GM18520 (cell line): ENCODE data around the gene PNPLA7.
"Not testable (repeated sequence)": the region's sequence is repeated elsewhere in the genome, so short reads cannot be mapped to it uniquely, and the experiment has no call there.

Source experiments
- ATAC-seq: cut with Tn5 transposase; IDR thresholded peaks from one replicate; pipeline ENCODE4 v1.9.1; 2021; ENCODE audit not compliant: unreplicated experiment

PNPLA7 gene

DNA sequence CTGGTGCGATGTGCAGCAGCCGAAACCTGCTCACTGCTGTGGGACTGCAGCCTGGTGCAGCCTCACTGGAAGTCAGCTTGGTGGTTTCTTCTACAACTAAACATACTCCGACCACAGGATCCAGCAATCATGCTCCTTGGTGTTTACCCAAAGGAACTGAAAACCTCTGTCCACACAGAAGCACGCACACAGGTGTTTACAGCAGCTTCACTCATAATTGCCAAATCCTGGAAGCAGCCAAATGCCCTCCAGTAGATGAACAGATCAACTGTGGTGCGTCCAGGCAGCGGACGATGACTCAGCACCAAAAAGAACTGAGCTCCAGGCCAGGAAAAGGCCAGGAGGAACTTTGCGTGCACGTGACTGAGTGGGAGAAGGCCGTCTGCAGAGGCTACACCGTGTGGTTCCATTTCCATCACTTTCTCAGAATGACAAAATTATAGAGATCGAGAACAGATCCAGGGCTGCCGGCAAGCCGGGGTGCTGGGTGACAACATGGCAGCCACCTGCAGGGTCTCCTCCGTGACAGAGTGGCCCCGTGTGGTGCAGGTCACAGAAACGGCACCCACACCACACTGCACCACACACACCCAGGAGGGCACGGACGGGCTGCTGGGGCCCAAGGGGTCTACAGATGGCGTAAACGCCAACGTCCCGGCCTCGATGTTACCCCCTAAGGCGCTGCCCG is 68.0 kb downstream of the PNPLA7 start:
- no peak for ATAC-seq

DNA sequence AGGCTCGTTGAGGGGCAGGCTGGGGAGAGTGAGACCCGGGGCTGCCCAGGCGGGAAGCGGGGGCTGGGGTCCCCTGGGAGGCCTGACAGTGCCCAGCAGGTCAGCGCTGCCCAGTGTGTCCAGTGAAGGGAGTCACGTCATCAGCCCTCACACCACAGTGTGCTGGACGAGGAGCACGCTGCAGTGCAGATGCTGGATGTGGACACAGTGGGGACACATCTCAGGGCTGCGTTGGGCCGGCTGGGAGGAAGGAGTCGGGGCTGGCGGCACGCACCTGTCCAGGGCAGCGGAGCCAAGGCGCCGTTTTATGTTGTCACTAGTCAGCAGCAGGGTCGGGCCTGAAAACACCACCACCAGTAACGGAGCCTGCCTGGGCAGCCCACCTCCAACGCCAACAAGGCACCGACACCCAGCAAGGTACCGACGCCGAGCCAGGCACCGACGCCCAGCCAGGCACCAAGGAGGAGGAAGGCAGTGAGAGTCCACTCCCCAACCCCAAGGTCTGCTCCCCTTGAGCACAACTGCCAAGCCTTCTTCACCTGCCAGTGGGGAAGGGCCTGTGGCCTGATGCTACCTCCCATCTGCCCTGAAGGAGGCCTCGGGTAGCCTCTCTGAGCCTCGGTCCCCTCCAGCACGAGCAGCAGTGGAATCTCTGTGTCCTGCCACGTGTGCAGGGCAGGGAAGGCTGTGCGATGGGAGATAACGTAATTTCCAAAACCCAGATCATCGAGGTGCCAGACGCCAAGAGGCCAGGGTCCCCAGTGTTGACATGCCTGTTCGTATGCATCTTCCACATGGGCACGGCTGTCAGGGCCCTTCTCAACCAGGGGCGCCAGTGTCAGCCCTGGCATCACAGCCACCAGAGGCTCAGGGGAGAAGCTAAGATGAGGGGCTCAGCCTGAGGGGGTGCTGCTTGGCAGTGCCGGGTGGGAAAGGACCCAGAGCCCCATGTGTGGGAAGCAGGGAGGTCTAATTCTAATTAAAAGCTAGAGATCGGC is 69.2 kb downstream of the PNPLA7 start:
- ATAC-seq: no peak

DNA sequence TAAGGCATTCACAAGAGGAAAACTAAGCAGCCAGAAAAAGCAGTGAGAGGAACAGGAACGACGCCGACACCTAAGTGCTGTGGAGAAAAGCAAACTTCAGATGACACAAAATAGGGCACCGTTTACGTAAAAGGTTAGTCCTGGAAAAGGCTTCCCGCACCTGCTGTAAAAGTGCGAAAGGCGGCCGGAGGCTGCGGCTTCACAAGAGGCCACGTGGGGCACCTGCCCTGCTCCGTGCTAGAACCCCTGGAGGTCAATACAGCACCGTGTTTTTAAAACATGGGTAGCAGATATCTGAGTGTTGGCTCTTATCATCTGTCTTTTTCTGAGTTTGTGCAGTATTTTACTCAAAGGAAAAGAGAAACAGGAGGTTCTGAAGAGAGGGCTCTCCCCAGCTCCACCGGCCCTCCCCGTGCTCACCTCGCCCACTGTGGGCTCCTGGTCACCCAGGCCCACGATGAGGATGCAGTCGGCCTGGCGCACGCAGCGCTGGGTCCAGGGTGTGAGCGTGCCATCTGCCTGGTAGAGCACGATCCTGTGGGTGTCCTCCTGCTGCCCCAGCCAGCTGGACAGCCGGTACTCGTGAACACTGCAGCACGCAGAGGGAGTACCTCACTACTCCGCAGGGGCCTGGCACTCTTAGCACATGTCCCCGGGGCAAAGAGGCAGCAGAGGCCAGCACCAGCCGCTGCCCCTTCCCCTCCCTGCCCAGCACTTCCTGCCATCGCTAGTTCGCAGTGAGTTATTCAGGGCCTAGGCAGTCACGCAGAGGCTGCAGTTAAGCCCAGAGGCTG is 70.1 kb downstream of the PNPLA7 start:
- ATAC-seq: no peak

DNA sequence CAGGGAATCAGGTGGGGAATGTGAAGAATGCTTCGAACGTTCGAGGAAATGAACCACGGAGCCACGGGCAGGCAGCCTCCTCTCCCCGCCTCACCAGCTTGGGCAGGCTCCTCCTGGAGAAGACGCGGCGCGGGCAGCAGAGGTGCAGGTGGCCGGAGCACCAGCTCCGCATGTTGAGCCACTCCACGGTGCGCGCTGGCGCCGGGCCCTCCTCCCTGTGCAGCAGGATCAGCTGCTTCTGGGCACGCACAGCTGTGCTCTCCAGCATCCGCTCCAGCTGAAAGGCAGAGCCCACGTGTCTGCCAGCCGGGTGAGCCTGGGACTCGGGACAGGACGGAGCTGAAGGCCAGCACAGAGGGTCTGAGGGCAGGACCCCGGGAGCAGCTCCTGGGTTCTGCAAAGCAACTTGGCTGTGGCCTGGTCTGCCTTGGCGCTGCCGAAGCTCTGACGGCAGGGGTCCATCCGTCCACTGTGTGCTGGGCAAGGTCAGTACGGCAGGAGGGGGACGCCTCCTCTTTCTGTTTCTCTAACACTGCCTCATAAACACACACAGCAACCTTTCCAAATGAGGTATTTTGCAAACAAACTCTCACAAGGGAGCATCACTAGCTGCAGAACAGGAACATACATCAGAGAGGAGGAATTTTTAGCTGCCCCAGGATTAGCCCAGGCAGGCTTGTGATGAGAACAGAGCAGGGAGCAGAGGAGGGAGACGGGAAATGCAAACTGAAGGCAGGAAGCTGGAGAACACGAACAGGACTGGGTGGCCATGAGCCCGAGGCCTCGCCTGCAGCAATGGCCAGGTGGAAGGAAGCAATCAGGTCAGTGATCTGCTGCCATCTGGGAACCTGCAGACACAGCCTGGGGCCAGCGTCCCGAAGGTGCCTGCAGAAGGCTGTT is 71.0 kb downstream of the PNPLA7 start:
- no peak for ATAC-seq

DNA sequence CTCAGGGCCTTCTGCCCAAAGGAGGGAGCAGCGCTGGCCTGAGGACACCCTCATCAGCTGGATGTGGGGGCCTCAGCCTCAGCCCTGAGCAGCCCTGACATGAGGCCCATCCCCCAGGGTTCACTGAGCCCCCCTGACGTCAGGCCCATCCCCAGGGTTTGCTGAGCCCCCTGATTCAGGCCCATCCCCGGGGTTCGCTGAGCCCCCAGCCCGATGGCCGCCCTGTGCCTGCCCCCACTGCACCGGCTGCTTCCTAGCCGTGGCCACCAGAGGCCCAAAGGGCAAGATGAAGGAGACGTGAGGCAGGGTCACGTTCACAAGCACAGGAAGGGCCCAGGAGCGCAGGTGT is 71.6 kb downstream of the PNPLA7 start:
- ATAC-seq: no peak

DNA sequence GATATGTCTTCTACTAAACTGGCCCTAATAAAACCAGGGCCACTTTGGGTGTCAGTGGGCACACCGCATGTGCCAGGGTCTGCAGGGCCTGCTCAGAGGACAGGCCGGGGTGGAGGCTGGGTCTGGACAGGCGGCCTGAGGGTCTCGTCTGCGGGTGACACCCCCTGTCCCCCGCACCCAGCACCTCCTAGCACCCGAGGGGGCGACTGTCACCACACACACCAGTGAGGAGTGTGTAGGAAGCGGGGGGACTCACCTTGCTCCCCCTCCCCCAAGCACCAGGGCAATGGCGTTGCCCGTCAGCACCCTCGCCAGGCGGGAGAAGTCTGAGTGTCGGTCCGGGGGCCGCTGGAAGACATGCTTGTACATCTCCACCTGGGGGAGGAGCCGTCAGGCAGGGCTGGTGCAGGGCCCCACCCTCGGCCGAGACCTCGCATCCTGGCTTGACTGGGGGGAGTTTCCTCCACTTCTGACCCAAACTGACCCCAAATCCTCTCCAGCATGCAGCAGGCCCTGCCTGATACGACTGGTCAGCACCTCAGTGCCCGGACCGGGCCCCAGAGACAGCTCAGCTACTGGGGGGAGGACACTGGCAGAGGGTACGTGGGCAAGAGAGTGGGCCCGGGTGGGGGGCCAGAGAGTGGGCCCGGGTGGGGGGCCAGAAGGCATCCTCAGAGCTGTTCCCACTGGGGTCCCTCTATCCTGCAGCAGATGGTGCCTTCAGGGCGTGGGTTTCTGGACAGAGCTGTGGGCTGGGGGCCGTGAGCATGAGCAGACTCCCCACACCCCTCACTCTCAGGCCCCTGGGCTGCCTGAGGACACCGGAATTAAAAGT is 72.2 kb downstream of the PNPLA7 start:
- no peak for ATAC-seq

DNA sequence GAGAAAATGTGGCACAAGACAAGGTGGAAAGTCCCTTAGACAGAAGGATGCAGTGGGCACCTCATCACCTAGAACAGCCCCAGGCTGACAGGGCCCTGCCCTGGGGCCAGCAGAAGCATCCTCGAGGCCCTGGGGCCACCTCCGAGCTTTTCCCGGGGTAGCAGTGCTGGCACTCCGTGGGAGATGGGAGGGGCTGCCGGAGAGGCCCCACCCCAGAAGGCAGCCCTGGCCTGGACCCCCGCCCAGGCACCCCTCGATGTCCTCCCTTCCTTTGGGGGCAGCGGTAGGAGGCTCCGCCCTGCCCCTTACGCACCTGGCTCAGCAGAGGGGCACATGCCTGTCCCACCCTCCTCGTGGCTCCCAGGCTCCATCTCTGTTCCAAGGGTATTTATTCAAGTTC is 73.3 kb downstream of the PNPLA7 start:
- no peak for ATAC-seq

DNA sequence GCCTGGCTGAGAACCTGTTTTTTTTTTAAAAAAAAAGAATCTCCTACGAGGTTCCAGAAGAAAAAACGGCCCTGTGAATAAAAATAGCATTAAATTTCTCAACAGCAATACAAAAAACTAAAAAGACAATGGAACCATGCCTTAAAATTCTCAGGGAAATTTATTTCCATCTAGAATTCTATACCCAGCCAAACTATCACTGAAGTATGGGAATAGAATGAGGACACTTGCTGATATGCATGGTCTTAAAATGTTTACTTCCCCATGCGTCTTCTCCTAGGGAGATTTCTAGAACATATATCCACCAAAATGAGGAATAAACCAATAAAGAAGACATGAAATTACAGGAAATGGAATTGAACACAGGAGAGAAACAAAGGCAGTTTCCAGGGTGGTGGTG is 74.5 kb downstream of the PNPLA7 start:
- no peak for ATAC-seq

DNA sequence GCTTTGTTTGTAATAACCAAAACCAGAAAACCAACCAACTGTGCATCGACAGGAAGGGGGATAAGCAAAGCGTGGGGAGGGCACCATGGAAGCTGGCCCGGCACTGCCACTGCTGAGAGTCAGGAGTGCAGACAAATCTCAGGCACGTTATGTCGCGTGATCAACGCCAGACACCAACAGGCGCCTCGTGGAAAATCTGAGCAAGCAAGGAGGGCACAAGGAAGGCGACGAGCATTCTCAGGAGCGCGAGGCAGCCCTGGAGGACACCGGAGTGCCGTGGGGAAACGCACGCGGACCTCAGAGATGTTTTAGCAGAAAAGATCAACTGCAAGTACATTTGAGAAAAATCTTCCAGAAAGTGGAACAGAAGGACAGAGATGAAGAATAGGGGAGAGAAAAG is 75.9 kb downstream of the PNPLA7 start:
- ATAC-seq: no peak

DNA sequence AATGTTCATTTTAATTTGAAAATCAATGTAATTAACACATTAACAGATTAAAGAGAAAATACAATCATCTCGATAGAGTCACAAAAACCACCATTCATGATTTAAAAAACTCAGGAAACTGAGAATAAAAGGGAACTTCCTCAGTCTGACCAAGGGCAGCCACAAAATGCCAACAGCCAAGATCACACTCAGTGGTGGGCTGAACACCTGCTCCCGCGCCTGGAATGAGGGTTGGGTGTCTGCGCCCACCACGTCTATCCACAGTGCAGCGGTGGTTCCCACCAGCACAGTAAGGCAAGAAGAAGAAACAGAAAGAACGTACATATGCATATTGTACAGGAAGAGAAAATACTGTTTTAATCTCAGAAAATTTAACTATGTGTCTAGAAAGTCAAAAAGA is 79.4 kb downstream of the PNPLA7 start:
- ATAC-seq: no peak

DNA sequence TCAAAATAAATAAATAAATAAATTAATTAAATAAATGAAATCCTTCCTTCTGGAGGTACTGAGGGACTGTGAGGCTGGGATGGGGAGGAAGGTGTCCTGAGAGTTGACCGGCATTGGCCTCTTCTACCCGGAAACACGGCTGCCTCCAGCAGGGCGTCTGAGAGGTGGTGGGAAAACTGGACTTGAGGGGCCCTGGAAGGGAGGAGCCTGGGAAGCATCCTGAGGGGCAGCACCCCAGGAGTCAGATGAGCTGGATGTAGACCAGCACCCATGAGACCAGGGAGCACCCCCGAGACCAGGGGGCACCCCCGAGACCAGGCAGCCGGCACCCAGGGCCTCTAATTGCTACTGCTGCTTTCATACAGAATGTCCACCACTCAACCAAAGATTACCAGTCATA is 82.3 kb downstream of the PNPLA7 start:
- ATAC-seq: no peak

DNA sequence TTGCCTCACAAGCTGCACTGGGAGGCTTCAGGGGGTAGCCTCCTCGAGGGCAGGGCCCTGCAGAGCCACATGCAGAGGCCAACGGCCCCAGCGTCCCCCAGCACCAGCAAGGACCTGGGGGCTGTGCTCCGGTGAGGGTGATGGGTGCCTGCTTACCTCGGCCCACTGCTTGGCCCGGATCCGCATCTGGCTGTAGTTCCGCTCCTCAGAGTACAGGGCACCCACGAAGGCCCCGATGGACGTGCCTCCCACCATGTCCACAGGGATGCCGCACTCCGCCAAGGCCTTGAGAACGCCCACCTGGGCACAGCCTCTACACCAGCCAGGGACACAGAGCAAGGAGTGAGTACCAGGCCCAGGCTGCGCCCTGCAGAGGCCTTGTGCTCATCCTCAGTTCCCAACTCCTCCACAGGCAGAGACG is 83.0 kb downstream of the PNPLA7 start:
- no peak for ATAC-seq

DNA sequence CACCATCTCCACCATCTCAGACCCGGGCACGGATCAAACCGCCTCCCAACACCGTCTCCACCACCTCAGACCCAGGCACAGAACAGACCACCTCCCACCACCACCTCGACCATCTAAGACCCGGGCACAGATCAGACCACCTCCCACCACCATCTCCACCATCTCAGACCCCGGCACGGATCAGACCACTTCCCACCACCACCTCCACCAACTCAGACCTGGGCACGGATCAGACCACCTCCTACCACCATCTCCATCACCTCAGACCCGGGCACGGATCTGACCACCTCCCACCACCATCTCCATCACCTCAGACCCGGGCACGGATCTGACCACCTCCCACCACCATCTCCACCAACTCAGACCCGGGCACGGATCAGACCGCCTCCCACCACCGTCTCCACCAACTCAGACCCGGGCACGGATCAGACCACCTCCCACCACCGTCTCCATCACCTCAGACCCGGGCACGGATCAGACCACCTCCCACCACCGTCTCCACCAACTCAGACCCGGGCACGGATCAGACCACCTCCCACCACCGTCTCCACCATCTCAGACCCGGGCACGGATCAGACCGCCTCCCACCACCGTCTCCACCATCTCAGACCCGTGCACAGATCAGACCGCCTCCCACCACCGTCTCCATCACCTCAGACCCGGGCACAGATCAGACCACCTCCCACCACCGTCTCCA is 83.7 kb downstream of the PNPLA7 start:
- not testable (repeated sequence) for ATAC-seq

DNA sequence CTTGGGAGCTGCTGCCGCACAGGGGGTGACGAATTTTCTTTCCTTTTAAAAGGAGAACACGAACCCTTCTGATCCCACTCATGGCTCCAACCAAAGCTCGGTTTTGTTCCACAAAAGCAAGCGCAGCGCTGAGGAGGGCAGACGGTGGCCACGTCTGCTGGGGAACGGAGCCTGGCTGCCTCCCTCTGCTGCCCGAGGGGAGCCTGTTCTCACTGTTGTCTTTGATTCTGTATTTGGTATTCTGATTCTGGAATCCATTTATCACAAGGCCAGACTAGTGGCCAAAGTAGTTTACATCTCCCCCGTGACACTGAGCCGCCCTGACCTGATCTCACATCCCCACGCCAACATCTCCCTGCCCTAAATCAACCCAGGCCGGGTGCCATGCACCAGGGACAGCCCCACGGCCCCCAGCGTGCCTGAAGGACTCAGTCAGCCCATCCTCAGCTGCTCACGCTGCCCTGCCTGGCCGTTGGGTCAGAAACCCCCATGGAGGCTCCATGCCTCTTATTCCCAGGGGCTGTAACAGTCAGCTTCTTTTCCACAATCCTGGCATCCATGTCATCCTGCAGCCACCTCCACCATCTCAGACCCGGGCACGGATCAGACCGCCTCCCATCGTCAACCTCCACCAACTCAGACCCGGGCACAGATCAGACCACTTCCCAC is 84.3 kb downstream of the PNPLA7 start:
- no peak for ATAC-seq

DNA sequence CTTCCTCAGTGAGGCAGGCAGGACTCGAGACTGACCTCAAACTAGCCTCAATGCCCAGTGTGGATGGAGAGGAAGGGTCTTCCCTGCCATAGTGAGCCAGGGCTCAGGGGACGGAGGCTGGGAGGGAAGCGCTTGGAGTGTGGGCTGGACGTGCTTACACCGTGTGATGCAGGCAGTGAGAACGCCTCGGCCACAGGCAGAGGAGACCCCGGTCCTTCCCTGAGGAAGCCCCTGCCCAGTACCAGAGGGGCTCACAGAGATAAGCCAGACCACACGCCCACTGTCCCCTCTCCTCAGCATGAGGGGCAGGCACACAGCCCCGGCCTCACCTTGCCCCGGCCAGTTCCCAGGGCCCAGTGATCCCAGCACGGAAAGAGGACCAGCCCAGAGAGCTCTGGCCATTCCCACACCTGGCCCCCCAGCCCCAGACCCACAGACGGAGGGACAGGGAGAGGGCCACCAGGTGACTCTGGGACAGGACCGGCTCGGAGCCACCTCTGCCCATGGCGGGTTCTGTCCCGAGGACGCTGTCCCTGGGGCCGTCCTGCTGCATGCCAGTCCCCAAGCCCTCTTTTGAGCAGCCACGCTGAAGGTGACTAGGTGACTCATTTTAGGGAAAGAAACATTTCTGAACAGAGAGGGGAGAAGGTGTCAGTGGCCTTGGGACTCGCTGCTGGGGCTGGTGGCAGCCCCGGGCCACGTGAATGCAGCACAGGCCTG is 85.0 kb downstream of the PNPLA7 start:
- ATAC-seq: no peak

DNA sequence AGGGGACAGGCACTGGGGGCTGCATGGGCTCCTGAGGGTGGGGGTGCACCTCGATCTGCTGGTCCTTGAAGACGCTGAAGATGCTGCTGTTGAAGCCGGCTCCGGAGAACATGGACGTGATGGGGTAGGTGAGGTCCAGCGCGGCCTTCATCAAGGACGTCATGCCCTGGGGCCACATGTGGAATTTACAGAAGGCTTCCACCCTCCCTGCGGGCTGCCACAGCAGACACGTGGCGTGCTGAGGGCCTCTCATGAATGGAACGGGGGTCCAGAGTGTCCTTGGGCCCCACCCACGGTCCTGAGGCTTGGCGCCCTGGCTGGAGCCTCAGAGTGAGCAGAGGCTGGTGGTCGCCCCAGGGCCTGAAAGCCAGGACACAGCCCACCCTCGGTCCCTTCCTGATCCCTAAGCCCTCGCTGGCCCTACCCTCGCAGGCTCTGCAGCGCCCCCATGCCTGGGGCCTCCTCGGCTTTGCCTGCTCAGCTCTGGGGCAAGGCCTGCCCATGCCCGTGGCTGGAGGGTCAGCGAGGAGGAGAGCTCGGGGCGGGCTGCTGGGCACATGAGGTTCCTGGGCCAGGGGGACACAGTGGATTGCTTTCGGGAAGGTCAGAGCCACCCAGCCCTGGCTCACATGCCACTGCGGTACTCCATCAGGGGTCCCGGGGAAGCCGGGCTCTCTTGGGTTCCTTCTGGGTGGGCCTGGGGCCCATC is 85.8 kb downstream of the PNPLA7 start:
- no peak for ATAC-seq

DNA sequence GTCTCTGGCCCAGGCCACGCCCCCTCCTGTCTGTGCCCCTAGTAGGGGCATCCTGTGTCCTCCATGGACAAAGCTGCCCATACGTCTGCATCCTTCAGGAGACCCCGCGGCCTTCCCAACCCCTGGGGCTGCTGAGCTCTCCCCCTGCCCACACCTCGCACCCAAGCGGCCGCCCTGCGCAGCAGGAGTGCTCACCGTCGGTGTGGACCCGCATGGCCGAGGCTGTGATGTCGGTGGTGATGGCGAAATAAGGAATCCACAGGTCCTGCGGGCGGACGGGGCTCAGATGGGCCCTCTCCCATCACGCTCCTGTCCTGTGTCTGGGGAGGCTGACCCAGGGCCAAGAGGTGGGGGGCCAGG is 86.3 kb downstream of the PNPLA7 start:
- ATAC-seq: no peak
